ENCODE results near the gene RIMS3.

DNA sequence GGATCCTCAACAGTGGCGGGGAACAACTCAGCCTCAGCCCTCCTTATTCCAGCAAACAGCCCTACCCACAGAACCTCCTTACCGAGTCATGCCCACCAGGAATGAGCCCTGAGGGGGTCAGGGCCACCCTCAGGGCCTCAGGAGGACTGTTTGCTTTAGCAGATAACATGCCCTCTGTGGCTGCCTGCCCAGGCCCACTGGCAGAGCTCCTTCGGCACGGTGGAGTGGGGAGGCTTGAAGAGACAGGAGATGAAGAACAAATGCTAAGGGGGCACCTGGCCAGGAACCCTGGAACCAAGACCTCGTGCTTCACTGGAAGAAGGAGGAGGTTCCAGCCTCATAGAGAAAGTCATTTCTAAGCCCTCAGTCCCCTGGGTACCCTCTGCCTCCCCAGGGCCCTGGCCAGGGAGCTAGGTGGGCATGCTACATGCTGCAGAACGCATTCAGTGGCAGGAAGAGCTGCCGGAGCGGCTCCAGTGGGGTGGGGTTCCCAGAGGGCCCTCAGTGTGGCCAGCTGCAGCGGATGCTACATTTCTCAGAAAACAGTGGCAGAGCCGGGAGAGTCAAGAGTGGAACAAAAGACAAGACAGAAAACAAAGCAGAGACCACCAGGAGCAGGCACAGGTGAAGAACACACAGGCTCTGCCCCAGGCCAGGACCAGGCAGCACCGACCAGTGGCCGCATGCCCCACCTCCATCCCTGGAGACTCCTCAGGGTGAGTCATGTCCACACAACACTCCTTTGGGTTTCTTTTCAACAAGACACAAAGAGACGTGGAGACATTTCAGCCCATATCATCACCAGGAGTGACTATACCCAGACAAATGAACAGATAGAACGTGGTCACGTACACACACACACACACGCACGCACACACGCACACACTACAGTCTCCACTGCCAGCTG is 39.8 kb downstream of the RIMS3 start:
- no peak for TF ChIP-seq EP300 (IDR thresholded peaks at IDR 0.05)
- no peak for TF ChIP-seq POLR2A (IDR thresholded peaks at IDR 0.05)
- TF ChIP-seq CTCF (IDR thresholded peaks at IDR 0.05), result no peak

Data from sigmoid colon (tissue), 4 donors.